H9 (cell line): ENCODE measurements around the gene NAXD. TPM values are rescaled to one million over a fixed set of nuclear protein-coding genes. Genes with fewer than 3 reads are reported as not detected.

Experiments used
- DNase-seq: peaks from one replicate; pipeline ENCODE4 v3.0.0-alpha.2; 2017
- H2AFZ ChIP-seq: one replicate; pipeline ENCODE4 v1.6.1; 2013; ENCODE audit warnings: mild to moderate bottlenecking, low read length, control low read depth, moderate library complexity
- H2AK5ac ChIP-seq: 2 replicates; pipeline ENCODE4 v1.6.1; 2013; ENCODE audit warnings: low read length, control low read depth, mixed read lengths; ENCODE audit not compliant: insufficient read length
- H2BK120ac ChIP-seq: one replicate; pipeline ENCODE4 v1.6.1; 2013; ENCODE audit warnings: low read depth, mild to moderate bottlenecking, low read length, control low read depth, inconsistent platforms; ENCODE audit not compliant: poor library complexity, severe bottlenecking
- H2BK12ac ChIP-seq: 2 replicates; pipeline ENCODE4 v1.6.1; 2013; ENCODE audit warnings: low read length, control low read depth, mixed read lengths, low read depth; ENCODE audit not compliant: insufficient read length
- H2BK15ac ChIP-seq: 2 replicates; pipeline ENCODE4 v1.6.1; 2013; ENCODE audit warnings: low read depth, low read length, control low read depth
- H2BK20ac ChIP-seq: one replicate; pipeline ENCODE4 v1.6.1; 2013; ENCODE audit warnings: low read depth, mild to moderate bottlenecking, low read length, control low read depth, inconsistent platforms; ENCODE audit not compliant: poor library complexity, severe bottlenecking
- H2BK5ac ChIP-seq: 2 replicates; pipeline ENCODE4 v1.6.1; 2013; ENCODE audit warnings: low read length, control low read depth, mixed read lengths; ENCODE audit not compliant: insufficient read length
- H3K14ac ChIP-seq: 2 replicates; pipeline ENCODE4 v1.6.1; 2013; ENCODE audit warnings: low read length, control low read depth; ENCODE audit not compliant: insufficient read depth
- H3K18ac ChIP-seq: 2 replicates; pipeline ENCODE4 v1.6.1; 2013; ENCODE audit warnings: low read depth, mild to moderate bottlenecking, mixed read lengths, low read length, control low read depth; ENCODE audit not compliant: insufficient read length
- H3K23ac ChIP-seq: 2 replicates; pipeline ENCODE4 v1.6.1; 2013; ENCODE audit warnings: low read length, control low read depth, mixed read lengths, low read depth; ENCODE audit not compliant: insufficient read length
- H3K23me2 ChIP-seq: 2 replicates; pipeline ENCODE4 v1.6.1; 2013; ENCODE audit warnings: low read depth, mild to moderate bottlenecking, mixed read lengths, low read length, control low read depth; ENCODE audit not compliant: insufficient read length, poor library complexity, severe bottlenecking
- H3K27ac ChIP-seq: 2 replicates; pipeline ENCODE4 v1.5.1; 2013; ENCODE audit warnings: low read length, control low read depth, mixed read lengths, low read depth; ENCODE audit not compliant: insufficient read length
- H3K27me3 ChIP-seq: 2 replicates; pipeline ENCODE4 v1.6.1; 2013; ENCODE audit warnings: low read length, control low read depth, inconsistent platforms; ENCODE audit not compliant: insufficient read depth
- H3K4ac ChIP-seq: 2 replicates; pipeline ENCODE4 v1.6.1; 2013; ENCODE audit warnings: low read depth, mild to moderate bottlenecking, control low read depth, inconsistent platforms, low read length, moderate library complexity
- H3K4me1 ChIP-seq: 2 replicates; pipeline ENCODE4 v1.6.1; 2013; ENCODE audit warnings: low read length, control low read depth, inconsistent platforms; ENCODE audit not compliant: insufficient read depth
- H3K4me2 ChIP-seq: 2 replicates; pipeline ENCODE4 v1.6.1; 2013; ENCODE audit warnings: low read length, control low read depth, mixed read lengths; ENCODE audit not compliant: insufficient read length, insufficient read depth
- H3K56ac ChIP-seq: 2 replicates; pipeline ENCODE4 v1.6.1; 2013; ENCODE audit warnings: low read depth, mild to moderate bottlenecking, mixed read lengths, low read length, control low read depth; ENCODE audit not compliant: insufficient read length
- H3K79me1 ChIP-seq: 2 replicates; pipeline ENCODE4 v1.6.1; 2013; ENCODE audit warnings: low read depth, mild to moderate bottlenecking, moderate library complexity, low read length, control low read depth, inconsistent platforms; ENCODE audit not compliant: insufficient read depth, poor library complexity, severe bottlenecking
- H3K79me2 ChIP-seq: 2 replicates; pipeline ENCODE4 v1.6.1; 2013; ENCODE audit warnings: low read length, control low read depth, inconsistent platforms; ENCODE audit not compliant: insufficient read depth
- H3K9ac ChIP-seq: 2 replicates; pipeline ENCODE4 v1.6.1; 2013; ENCODE audit warnings: low read length, control low read depth, mixed read lengths; ENCODE audit not compliant: insufficient read length; ENCODE audit errors: extremely low read depth
- H3K9me3 ChIP-seq: one replicate; pipeline ENCODE4 v1.6.1; 2013; ENCODE audit warnings: low read depth, low read length, inconsistent platforms; ENCODE audit not compliant: control insufficient read depth
- H3T11ph ChIP-seq: one replicate; pipeline ENCODE4 v1.6.1; 2013; ENCODE audit warnings: mild to moderate bottlenecking, low read length, control low read depth, inconsistent platforms
- H4K20me1 ChIP-seq: one replicate; pipeline ENCODE4 v1.6.1; 2013; ENCODE audit not compliant: control insufficient read depth, insufficient read length, insufficient read depth
- H4K5ac ChIP-seq: 2 replicates; pipeline ENCODE4 v1.6.1; 2013; ENCODE audit warnings: low read depth, mild to moderate bottlenecking, mixed read lengths, low read length, control low read depth; ENCODE audit not compliant: insufficient read length
- H4K8ac ChIP-seq: replicated peaks from 2 replicates; pipeline ENCODE4 v1.6.1; 2013; ENCODE audit warnings: low read length, control low read depth, mixed read lengths, low read depth; ENCODE audit not compliant: insufficient read length
- H4K91ac ChIP-seq: 2 replicates; pipeline ENCODE4 v1.6.1; 2013; ENCODE audit warnings: low read depth, mild to moderate bottlenecking, moderate library complexity, mixed read lengths, low read length, control low read depth; ENCODE audit not compliant: insufficient read length
- H3K27ac Mint-ChIP-seq, 3 experiments: 2 replicates in 2 of 3; 3 replicates in 1 of 3; pipeline ENCODE4 v1.8.0; 2020 to 2021; ENCODE audit warnings: mixed read lengths in 3 of 3, mild to moderate bottlenecking in 1 of 3, moderate library complexity in 1 of 3
- H3K27me3 Mint-ChIP-seq: 2 replicates; pipeline ENCODE4 v1.8.0; 2021; ENCODE audit warnings: low read depth, mild to moderate bottlenecking, moderate library complexity, mixed read lengths
- H3K36me3 Mint-ChIP-seq, 3 experiments: 2 replicates in 2 of 3; 3 replicates in 1 of 3; pipeline ENCODE4 v1.8.0; 2020 to 2021; ENCODE audit warnings: low read depth in 3 of 3, mixed read lengths in 3 of 3; ENCODE audit not compliant: insufficient read depth in 1 of 3
- H3K4me1 Mint-ChIP-seq, 2 experiments: 2 replicates each; pipeline ENCODE4 v1.8.0; 2020; ENCODE audit warnings: mixed read lengths in 2 of 2
- H3K4me3 Mint-ChIP-seq, 2 experiments: 2 replicates in 1 of 2; 3 replicates in 1 of 2; pipeline ENCODE4 v1.8.0; 2020 to 2021; ENCODE audit warnings: mild to moderate bottlenecking in 2 of 2, mixed read lengths in 2 of 2, moderate library complexity in 1 of 2
- H3K9me3 Mint-ChIP-seq, 2 experiments: 2 replicates in 1 of 2; 3 replicates in 1 of 2; pipeline ENCODE4 v1.8.0; 2020; ENCODE audit warnings: mild to moderate bottlenecking in 2 of 2, mixed read lengths in 2 of 2, moderate library complexity in 1 of 2
- WGBS: extraction: QIAGEN DNeasy Blood & Tissue Kit; methylation state at CpG from one replicate; pipeline ENCODE4 v1.1.7; 2013; ENCODE audit warnings: missing lambda C conversion rate, low lambda C conversion rate, mixed read lengths; ENCODE audit not compliant: insufficient read length; ENCODE audit errors: extremely low coverage; 5-methylcytosine and 5-hydroxymethylcytosine counted together
- total RNA-seq: library from RNA; stranded (reverse); gene quantifications from 2 replicates; pipeline ENCODE4 v1.2.1, GENCODE V29; 2021
- TF ChIP-seq, protein P1 (sequence below): fragments of 200-600 bp; sonication (generic); conservative IDR thresholded peaks from 3 replicates; pipeline ENCODE4 v1.8.0; 2021; ENCODE audit warnings: antibody characterized with exemption, mild to moderate bottlenecking

Gene NAXD
- total RNA-seq, 1 experiment from 2014 or later: 25.5 TPM

DNA sequence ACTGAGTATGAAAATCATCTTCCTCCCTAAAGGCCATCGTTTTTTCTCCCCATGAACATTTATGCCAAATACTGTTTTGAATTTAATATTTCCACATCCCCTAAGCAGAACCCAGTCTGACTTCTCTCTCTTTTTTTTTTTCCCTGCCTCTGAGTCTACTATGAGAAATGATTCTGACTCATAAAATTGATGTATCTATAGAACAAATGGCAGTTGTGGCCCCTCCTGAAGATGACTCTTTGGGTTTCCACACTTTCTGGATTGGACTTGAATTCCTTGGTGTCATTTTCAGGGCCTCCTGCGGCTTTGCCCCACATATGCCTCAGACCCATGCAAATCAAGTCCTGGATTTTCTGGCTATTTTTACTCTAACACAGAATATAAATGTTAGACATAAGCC is 22.7 kb upstream of the NAXD start:
- H3K79me2 ChIP-seq: no peaks in the 10 kb centered on the region

More for the DNA sequence above, 22.7 kb upstream of the NAXD start:
- Histone ChIP-seq H3T11ph (no peak overlapping the region), H4K5ac (no peak overlapping the region), H3K56ac (no peak overlapping the region), H3K9ac (no peak overlapping the region), H3K18ac (no peak overlapping the region), H4K8ac (no peak overlapping the region), H2BK15ac (no peak overlapping the region), H3K27me3 (no peaks in the 10 kb centered on the region), H3K4me2 (no peak overlapping the region), H2AK5ac (no peak overlapping the region), H2BK12ac (no peak overlapping the region), H3K23me2 (no peaks in the 10 kb centered on the region), H3K4ac (no peak overlapping the region), H2AFZ (no peak overlapping the region), H3K9me3 (no peaks in the 10 kb centered on the region), H3K14ac (no peak overlapping the region), H3K27ac (no peak overlapping the region), H3K4me1 (no peaks in the 10 kb centered on the region), H4K91ac (no peak overlapping the region), H2BK5ac (no peak overlapping the region), H3K79me1 (no peaks in the 10 kb centered on the region), H3K23ac (no peak overlapping the region), H2BK20ac (no peak overlapping the region), H2BK120ac (no peak overlapping the region), H4K20me1 (no peaks in the 10 kb centered on the region)
- no CpG with 5 or more reads among the region's 2 CpGs for WGBS
- Mint-ChIP-seq H3K27ac (no peak overlapping the region), H3K27me3 (no peaks in the 10 kb centered on the region; the same call in 1 of the 2 replicates), H3K36me3 (no peaks in the 10 kb centered on the region), H3K4me3 (no peak overlapping the region), H3K4me1 (peaks cover 12 to 13% of the 10 kb centered on the region in 2 experiments), H3K9me3 (no peaks in the 10 kb centered on the region)
- TF ChIP-seq, protein P1, sequence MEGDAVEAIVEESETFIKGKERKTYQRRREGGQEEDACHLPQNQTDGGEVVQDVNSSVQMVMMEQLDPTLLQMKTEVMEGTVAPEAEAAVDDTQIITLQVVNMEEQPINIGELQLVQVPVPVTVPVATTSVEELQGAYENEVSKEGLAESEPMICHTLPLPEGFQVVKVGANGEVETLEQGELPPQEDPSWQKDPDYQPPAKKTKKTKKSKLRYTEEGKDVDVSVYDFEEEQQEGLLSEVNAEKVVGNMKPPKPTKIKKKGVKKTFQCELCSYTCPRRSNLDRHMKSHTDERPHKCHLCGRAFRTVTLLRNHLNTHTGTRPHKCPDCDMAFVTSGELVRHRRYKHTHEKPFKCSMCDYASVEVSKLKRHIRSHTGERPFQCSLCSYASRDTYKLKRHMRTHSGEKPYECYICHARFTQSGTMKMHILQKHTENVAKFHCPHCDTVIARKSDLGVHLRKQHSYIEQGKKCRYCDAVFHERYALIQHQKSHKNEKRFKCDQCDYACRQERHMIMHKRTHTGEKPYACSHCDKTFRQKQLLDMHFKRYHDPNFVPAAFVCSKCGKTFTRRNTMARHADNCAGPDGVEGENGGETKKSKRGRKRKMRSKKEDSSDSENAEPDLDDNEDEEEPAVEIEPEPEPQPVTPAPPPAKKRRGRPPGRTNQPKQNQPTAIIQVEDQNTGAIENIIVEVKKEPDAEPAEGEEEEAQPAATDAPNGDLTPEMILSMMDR: no peak
- DNase-seq: no peak
